Activated B cell treated with CpG ODN at 0.5 μM for 24 hours (primary cell): ENCODE data around the gene FAM151A. TPM values are rescaled to one million over a fixed set of nuclear protein-coding genes. Genes with fewer than 3 reads are reported as not detected.

ENCODE experiments used
- ATAC-seq: fragments of 200-7000 bp; cut with Tn5 transposase; one replicate; pipeline ENCODE4 v1.10.0; 2021; ENCODE audit warnings: low read depth, mild to moderate bottlenecking, moderate library complexity
- CTCF ChIA-PET: fragments of 350-600 bp; sonication (Branson Sonifier 250); formaldehyde crosslinking; loops from one replicate; lab custom pipeline; 2021; ENCODE audit warnings: antibody characterized with exemption; lab: Charles Lee
- POLR2A ChIA-PET: fragments of 350-600 bp; sonication (Branson Sonifier 250); formaldehyde crosslinking; loops from one replicate; lab custom pipeline; 2021; ENCODE audit warnings: antibody characterized with exemption; lab: Charles Lee
- DNase-seq: peaks from one replicate; pipeline ENCODE4 v3.0.0; 2022
- H3K27ac Mint-ChIP-seq: one replicate; pipeline ENCODE4 v1.8.0; 2020; ENCODE audit warnings: mixed read lengths
- H3K27me3 Mint-ChIP-seq: one replicate; pipeline ENCODE4 v1.8.0; 2021; ENCODE audit warnings: mixed read lengths
- H3K36me3 Mint-ChIP-seq: one replicate; pipeline ENCODE4 v1.8.0; 2021; ENCODE audit warnings: low read depth, mixed read lengths
- H3K4me1 Mint-ChIP-seq: one replicate; pipeline ENCODE4 v1.8.0; 2021; ENCODE audit warnings: mixed read lengths
- H3K4me3 Mint-ChIP-seq: one replicate; pipeline ENCODE4 v1.8.0; 2020; ENCODE audit warnings: mild to moderate bottlenecking, mixed read lengths
- H3K9me3 Mint-ChIP-seq: one replicate; pipeline ENCODE4 v1.8.0; 2020; ENCODE audit warnings: mixed read lengths
- CTCF ChIP-seq: fragments of 200-600 bp; IDR thresholded peaks from one replicate; pipeline ENCODE4 v1.8.0; 2022; ENCODE audit warnings: antibody characterized with exemption, mild to moderate bottlenecking
- intact Hi-C: fragments of 100-400 bp; cut with micrococcal nuclease; formaldehyde crosslinking; loops from one replicate; pipeline ENCODE4 v1.15.1; 2024
- total RNA-seq: library from RNA; stranded (reverse); gene quantifications from 2 replicates; pipeline ENCODE4 v1.2.3, GENCODE V29; 2022

The FAM151A gene
- total RNA-seq, 1 donor from 2014 or later = not detected

- no peaks in the 10 kb centered on the region for H3K27me3 Mint-ChIP-seq
- ATAC-seq = no peak
- TF ChIP-seq CTCF = no peak
- ChIA-PET CTCF (no interaction called here), POLR2A (no interaction called here)
- no peaks in the 10 kb centered on the region for H3K9me3 Mint-ChIP-seq
- no peaks in the 10 kb centered on the region for H3K4me1 Mint-ChIP-seq
- no peak overlapping the region for H3K4me3 Mint-ChIP-seq
- DNase-seq = no peak
- no peak overlapping the region for H3K27ac Mint-ChIP-seq
- intact Hi-C loops = no loop called here
- no peaks in the 10 kb centered on the region for H3K36me3 Mint-ChIP-seq
Measured at GRCh38 chr1:54584575-54584974, 38.8 kb downstream of the FAM151A start.

- no peaks in the 10 kb centered on the region for H3K36me3 Mint-ChIP-seq
- ChIA-PET POLR2A (no interaction called here), CTCF (no interaction called here)
- no peak overlapping the region for H3K27ac Mint-ChIP-seq
- H3K4me1 Mint-ChIP-seq = no peaks in the 10 kb centered on the region
- H3K4me3 Mint-ChIP-seq = no peak overlapping the region
- ATAC-seq (no peak), DNase-seq (no peak)
- no peak for TF ChIP-seq CTCF
- H3K27me3 Mint-ChIP-seq = no peaks in the 10 kb centered on the region
- intact Hi-C loops = no loop called here
- H3K9me3 Mint-ChIP-seq = no peaks in the 10 kb centered on the region
Measured at GRCh38 chr1:54583871-54584270, 39.5 kb downstream of the FAM151A start.

- Mint-ChIP-seq H3K4me3 (no peak overlapping the region), H3K36me3 (no peaks in the 10 kb centered on the region), H3K4me1 (no peaks in the 10 kb centered on the region), H3K27me3 (no peaks in the 10 kb centered on the region), H3K27ac (no peak overlapping the region), H3K9me3 (no peaks in the 10 kb centered on the region)
- ATAC-seq = no peak
- no peak for DNase-seq
- POLR2A ChIA-PET = no interaction called here
- CTCF ChIA-PET = no interaction called here
- intact Hi-C loops = no loop called here
- TF ChIP-seq CTCF = no peak
Measured at GRCh38 chr1:54583307-54583686, 40.0 kb downstream of the FAM151A start.

- TF ChIP-seq CTCF = no peak
- Mint-ChIP-seq H3K4me1 (no peaks in the 10 kb centered on the region), H3K27me3 (no peaks in the 10 kb centered on the region), H3K36me3 (no peaks in the 10 kb centered on the region), H3K9me3 (no peaks in the 10 kb centered on the region), H3K4me3 (no peak overlapping the region), H3K27ac (no peak overlapping the region)
- no peak for DNase-seq
- intact Hi-C loops = no loop called here
- no peak for ATAC-seq
- CTCF ChIA-PET = no interaction called here
- POLR2A ChIA-PET = no interaction called here
Measured at GRCh38 chr1:54582566-54583306, 40.6 kb downstream of the FAM151A start.

GRCh38 chr1:54581621-54582035, 41.7 kb downstream of the FAM151A start:
- H3K27ac Mint-ChIP-seq = no peak overlapping the region
- no peak for ATAC-seq
- no peaks in the 10 kb centered on the region for H3K27me3 Mint-ChIP-seq
- no peaks in the 10 kb centered on the region for H3K36me3 Mint-ChIP-seq
- TF ChIP-seq CTCF = no peak
- POLR2A ChIA-PET = interaction anchor here (0.6 kb wide), 1 partner anchor 175 kb away, joined by 6 read pairs; no protein-coding TSS in a partner anchor
- DNase-seq = no peak
- CTCF ChIA-PET = no interaction called here
- no peak overlapping the region for H3K4me3 Mint-ChIP-seq
- H3K9me3 Mint-ChIP-seq = no peaks in the 10 kb centered on the region
- no peaks in the 10 kb centered on the region for H3K4me1 Mint-ChIP-seq
- intact Hi-C loops = no loop called here
